GM03348 (cell line): ENCODE results near the gene DCTD.

Source experiments
- DNase-seq: peaks from one replicate; pipeline ENCODE4 v3.0.0; 2012; ENCODE audit warnings: low spot score

DCTD gene

DNA sequence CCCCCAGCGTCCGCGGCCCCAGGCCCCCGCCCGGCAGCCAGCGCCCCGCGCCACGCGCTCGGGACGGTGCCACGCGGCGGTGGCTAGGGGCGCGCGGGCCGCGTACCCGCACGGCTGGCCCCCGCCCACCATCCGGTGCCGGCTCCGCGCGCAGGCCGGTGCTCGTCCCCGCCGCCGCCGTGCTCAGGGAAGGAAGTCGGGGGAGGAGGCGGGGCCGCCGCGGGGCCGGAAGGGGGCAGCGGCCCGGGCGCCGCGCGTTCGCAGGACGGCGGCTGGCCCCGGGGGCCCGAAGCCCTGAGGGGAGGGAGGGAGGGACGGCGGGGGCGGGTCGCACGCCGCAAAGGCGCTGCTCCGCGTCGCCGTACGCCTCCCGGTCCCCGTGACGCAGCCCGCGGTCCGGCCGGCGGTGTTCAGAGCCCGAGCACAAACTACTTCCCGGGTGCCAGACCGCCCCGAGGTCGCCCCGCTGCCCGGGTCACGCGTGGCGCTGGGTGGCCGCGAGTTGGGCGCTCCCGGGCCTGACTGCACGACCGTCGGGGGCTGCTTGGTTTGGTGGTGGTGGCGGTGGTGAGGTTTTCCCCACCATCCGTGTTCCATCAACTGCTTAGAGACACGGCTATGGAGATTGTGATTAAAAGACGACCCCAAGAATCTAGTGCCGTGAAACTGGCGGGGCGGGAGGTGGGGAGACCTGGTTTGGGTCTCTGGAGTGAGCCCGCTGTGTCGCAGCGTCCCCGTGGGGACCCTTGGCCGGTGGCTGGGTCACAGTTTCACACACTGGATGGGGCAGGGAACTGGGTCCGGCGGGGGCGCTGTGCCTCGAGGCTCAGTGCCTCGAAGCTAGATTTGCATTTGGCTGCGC is at the start of gene DCTD:
Gene DCTD (minus strand): TSS at position 205 of the 862 bp plus-strand sequence. CDS start 1,818 bp downstream, outside the sequence.
- DNase-seq: peak; percentile 95

GRCh38 chr4:182960746-182961145 is 43.6 kb upstream of the DCTD start:
- DNase-seq: no peak

GRCh38 chr4:182960228-182960627 is 43.0 kb upstream of the DCTD start:
- DNase-seq: no peak

GRCh38 chr4:182955411-182955810 is 38.2 kb upstream of the DCTD start:
- DNase-seq: peak; percentile 50

- no peak for DNase-seq
Measured at GRCh38 chr4:182944484-182945213, 27.5 kb upstream of the DCTD start.

DNA sequence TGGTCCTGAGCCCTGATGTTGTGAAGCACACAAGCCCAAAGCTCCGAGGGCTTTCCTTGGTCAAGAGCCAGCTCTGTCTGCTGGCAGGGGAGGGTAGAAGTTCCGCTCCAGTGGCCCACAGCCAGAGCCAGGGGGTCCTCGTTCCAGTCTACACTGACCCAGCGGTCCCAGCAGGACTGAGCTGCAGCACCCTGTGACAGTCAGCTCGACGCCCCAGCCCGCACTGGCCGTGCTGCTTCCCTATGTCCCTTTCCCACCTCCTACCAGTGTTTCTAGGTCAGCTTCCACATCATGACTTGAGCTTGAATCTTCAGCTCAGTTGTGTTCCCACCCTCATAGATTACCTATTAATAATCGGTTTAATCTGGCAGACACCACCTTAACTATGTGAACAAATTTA is 22.5 kb upstream of the DCTD start:
- DNase-seq: no peak

GRCh38 chr4:182938205-182938645 is 21.0 kb upstream of the DCTD start:
- peak; percentile 92 for DNase-seq

- DNase-seq: no peak
Measured at GRCh38 chr4:182937268-182938204, 20.4 kb upstream of the DCTD start.

GRCh38 chr4:182932651-182933050 is 15.5 kb upstream of the DCTD start:
- DNase-seq: no peak

- DNase-seq: peak; percentile 46
Measured at GRCh38 chr4:182931691-182932345, 14.6 kb upstream of the DCTD start.

DNA sequence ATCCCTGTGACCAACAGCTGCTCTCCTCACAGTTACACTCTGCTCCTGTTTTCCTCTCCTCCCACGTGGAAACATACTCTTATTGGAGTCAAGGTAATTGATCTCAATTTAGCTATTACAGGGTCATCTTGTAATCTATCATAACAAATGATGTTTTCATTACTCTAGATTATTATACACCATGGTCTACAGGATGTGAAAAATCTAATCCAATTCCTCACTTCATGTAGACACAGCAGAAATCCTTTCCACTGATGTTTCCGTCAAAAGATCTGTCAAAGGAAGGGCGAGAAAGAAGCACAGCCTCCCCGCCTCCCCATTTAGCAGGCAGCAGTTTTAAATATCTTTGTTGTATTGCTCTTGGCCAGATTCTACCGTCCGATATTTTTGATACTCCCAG is 13.7 kb upstream of the DCTD start:
- DNase-seq: no peak

GRCh38 chr4:182929296-182929695 is 12.1 kb upstream of the DCTD start:
- peak; percentile 87 for DNase-seq

GRCh38 chr4:182928061-182928460 is 10.9 kb upstream of the DCTD start:
- no peak for DNase-seq

DNA sequence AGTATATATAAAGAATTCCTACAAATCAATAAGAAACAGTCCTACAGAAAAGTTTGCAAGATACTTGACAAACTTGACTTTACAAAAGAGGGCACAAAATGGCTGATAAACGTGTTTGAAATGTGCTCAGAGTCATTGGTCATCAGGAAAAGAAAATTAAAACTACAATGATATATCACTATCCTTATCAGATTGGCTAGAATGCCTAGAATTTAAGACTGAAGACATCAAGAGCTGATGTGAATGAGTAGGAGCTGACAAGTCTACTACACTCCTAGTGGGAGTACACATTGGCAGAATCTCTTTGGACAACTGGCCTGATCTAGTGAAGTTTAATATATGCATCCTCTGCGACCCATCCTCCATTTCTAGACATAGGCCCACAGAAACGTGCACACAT is 10.3 kb upstream of the DCTD start:
- DNase-seq: no peak

- no peak for DNase-seq
Measured at GRCh38 chr4:182925855-182926254, 8.7 kb upstream of the DCTD start.

DNA sequence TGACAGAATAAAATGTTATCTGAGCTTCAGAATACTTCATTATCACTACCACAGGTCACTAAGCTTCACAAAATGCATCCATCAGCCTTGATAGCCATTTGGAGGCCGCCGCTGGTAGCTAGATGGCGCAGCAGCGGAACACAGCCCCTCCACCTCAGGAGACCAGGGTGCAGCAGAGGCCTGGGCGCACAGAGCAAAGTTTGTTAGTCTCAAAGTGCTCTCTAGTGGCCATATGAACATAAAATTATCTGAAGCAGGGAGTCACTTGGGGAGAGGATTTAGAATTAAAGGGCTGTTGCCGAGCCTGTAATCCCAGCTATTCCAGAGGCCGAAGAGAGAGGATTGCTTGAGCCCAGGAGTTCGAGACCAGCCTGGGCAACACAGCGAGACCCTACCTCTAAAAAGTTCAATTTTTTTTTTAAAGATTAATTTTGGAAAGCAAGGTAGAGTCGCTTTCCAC is 8.1 kb upstream of the DCTD start:
- DNase-seq: peak; percentile 62

DNA sequence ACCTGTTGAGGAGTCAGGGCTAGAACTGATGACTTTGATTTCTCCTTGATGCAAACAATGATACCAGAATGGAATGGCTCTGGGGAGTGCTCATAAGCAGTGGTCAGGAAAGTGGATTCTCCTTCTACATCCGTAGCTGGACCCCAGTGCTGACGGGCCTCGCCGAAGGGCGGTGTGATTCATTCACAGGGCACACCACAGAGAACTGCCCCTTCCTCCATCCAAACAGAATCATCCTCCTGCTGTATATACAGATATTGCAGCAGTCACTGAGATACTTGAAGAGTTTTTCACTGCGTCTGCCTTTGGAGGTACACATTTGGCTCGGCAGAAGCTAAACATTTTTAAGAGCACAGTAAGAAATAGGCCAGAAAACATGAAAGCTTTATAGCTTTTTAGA is 7.3 kb upstream of the DCTD start:
- no peak for DNase-seq

DNA sequence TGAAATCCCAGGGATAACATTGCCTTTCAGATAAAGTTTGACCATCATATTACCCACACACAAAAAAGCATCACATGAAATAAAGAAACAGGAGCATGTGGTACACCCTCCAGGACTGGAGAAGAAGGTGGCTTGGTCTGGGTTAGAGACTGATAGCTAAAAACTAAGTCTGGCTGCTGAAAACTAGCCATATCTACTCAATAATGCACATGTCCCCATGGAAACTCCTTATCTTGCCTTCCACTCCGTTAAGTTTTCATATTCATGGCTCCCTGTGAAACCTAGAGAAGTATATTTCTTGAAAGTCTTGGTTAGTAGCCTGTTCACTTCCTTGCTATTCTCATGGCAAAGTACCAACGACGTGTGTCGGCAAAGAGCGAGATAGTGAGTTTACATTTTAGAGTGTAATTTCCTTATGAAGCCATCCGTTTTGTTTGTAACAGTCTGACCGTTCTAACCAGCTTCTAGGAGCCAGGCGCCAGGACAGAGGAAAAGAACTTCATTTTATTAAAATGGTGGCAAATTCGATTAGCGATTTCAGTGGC is 6.7 kb upstream of the DCTD start:
- DNase-seq: no peak

GRCh38 chr4:182923366-182923765 is 6.2 kb upstream of the DCTD start:
- DNase-seq: no peak

DNA sequence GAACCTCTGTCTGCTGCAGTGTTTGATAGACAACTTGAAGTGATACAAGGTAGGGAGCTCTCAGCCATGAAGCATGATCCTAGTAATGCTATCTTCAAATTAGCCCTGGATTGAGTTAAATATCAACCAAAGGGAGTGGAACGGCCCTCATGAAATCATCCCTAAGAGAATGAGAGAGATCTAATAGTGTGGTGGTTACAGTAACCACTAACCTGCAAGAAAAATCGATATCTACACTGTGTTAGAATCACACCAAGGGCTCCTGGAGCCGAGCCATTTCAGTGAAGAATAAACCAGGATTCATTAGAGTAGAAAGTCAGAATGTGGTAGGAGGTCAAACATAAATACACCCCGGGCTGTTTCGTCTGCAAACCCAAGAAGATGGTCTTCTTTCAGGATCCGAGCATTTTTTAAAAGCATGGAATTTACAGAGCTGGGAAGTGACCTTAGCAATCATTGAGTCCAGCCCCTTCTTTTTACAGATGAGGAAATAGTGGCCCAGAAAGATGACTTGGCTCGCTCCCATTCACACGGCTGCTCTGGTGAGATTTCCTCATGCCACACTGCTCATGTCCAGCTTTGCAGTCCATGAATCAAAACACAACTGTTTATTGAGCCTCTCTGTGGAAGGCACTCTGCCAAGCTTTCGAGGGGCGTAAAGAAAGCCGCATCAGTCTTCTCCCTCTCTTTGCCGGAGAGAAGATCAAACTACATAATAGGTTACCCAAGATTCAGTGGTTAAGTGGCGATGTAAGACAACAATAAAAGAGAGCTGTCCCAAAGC is 5.5 kb upstream of the DCTD start:
- DNase-seq: no peak
